GM18861 (cell line): Measurements from ENCODE around the gene RBM5.
"Not testable (repeated sequence)": the region's sequence is repeated elsewhere in the genome, so short reads cannot be mapped to it uniquely, and the experiment has no call there.

Experiments
- ATAC-seq: cut with Tn5 transposase; IDR thresholded peaks from one replicate; pipeline ENCODE4 v1.9.1; 2021; ENCODE audit not compliant: unreplicated experiment

The RBM5 gene

GRCh38 chr3:50088725-50089608 is at the start of gene RBM5:
Gene RBM5, plus strand, starts transcription at chr3:50088919. Its CDS starts 1,516 bp downstream, at chr3:50090435.
- peak; percentile 94 for ATAC-seq

GRCh38 chr3:50044976-50045375 is 43.7 kb upstream of the RBM5 start:
- ATAC-seq, result no peak

GRCh38 chr3:50047426-50047825 is 41.3 kb upstream of the RBM5 start:
- no peak for ATAC-seq

- ATAC-seq, result no peak
These were observed 38.4 kb upstream of the RBM5 start for GRCh38 chr3:50050361-50050760.

- ATAC-seq, result no peak
These were observed 31.0 kb upstream of the RBM5 start for GRCh38 chr3:50057756-50058155.

GRCh38 chr3:50068134-50068533 is 20.6 kb upstream of the RBM5 start:
- ATAC-seq, result no peak

- no peak for ATAC-seq
These were observed 10.6 kb upstream of the RBM5 start for GRCh38 chr3:50078091-50078490.

GRCh38 chr3:50078622-50079021 is 10.1 kb upstream of the RBM5 start:
- ATAC-seq, result no peak

GRCh38 chr3:50084951-50085350 is 3.8 kb upstream of the RBM5 start:
- ATAC-seq, result not testable (repeated sequence)

- no peak for ATAC-seq
These were observed 858 bp downstream of the RBM5 start for GRCh38 chr3:50089609-50089945.

- no peak for ATAC-seq
These were observed 2.3 kb downstream of the RBM5 start for GRCh38 chr3:50090984-50091383.

- no peak for ATAC-seq
These were observed 6.8 kb downstream of the RBM5 start for GRCh38 chr3:50095352-50095998.

GRCh38 chr3:50100386-50100785 is 11.7 kb downstream of the RBM5 start:
- no peak for ATAC-seq

- ATAC-seq, result no peak
These were observed 12.5 kb downstream of the RBM5 start for GRCh38 chr3:50100956-50101845.

GRCh38 chr3:50102558-50102957 is 13.8 kb downstream of the RBM5 start:
- no peak for ATAC-seq

- ATAC-seq, result no peak
These were observed 23.0 kb downstream of the RBM5 start for GRCh38 chr3:50111757-50112156.

- ATAC-seq, result no peak
These were observed 23.7 kb downstream of the RBM5 start for GRCh38 chr3:50112462-50112861.

- ATAC-seq, result no peak
These were observed 28.4 kb downstream of the RBM5 start for GRCh38 chr3:50117120-50117519.

- ATAC-seq, result no peak
These were observed 29.5 kb downstream of the RBM5 start for GRCh38 chr3:50118237-50118636.

GRCh38 chr3:50119786-50120185 is 31.1 kb downstream of the RBM5 start:
- ATAC-seq, result no peak

- ATAC-seq, result no peak
These were observed 31.8 kb downstream of the RBM5 start for GRCh38 chr3:50120364-50121071.
